Upper lobe of left lung (tissue), 4 donors: ENCODE results near the gene ZNHIT6.
"Not testable (repeated sequence)": the region's sequence is repeated elsewhere in the genome, so short reads cannot be mapped to it uniquely, and the experiment has no call there.

Experiments
- CTCF ChIP-seq, 6 experiments: fragments of 450-650 bp in 4 of 6; fragments of 200-600 bp in 2 of 6; sonication (generic) in 2 of 6; IDR thresholded peaks; one replicate each; pipeline ENCODE4 v1.5.1; 2016 to 2019; ENCODE audit warnings: antibody characterized with exemption in 6 of 6
- EP300 ChIP-seq, 4 donors: sonication (generic); formaldehyde crosslinking; IDR thresholded peaks; one replicate each; pipeline ENCODE4 v1.5.1; 2017; ENCODE audit warnings: antibody characterized with exemption in 4 of 4, control low read depth in 2 of 4
- POLR2A ChIP-seq, 4 donors: fragments of 450-650 bp; IDR thresholded peaks; one replicate each; pipeline ENCODE4 v1.5.1; 2016 to 2017; ENCODE audit warnings: antibody characterized with exemption in 4 of 4, mild to moderate bottlenecking in 2 of 4
- POLR2AphosphoS5 ChIP-seq, 2 donors: sonication (generic); formaldehyde crosslinking; IDR thresholded peaks; one replicate each; pipeline ENCODE4 v1.5.1; 2017; ENCODE audit warnings: antibody characterized with exemption in 2 of 2

GRCh38 chr1:85641598-85642556, 66.4 kb downstream of the ZNHIT6 start:
- not testable (repeated sequence) for TF ChIP-seq CTCF, POLR2A, EP300, POLR2AphosphoS5 (IDR thresholded peaks at IDR 0.05)
